ENCODE results near the gene CDSN. TPM values are rescaled to one million over a fixed set of nuclear protein-coding genes. Genes with fewer than 3 reads are reported as not detected.

The CDSN gene
- total and polyA plus RNA-seq, 2 donors (not counting 1 experiment from before 2014, with no cell fraction given): not detected

- TF ChIP-seq EZH2 (IDR thresholded peaks at IDR 0.05; ENCODE audit: low read length, missing control alignments): no peak
- TF ChIP-seq, protein P1, sequence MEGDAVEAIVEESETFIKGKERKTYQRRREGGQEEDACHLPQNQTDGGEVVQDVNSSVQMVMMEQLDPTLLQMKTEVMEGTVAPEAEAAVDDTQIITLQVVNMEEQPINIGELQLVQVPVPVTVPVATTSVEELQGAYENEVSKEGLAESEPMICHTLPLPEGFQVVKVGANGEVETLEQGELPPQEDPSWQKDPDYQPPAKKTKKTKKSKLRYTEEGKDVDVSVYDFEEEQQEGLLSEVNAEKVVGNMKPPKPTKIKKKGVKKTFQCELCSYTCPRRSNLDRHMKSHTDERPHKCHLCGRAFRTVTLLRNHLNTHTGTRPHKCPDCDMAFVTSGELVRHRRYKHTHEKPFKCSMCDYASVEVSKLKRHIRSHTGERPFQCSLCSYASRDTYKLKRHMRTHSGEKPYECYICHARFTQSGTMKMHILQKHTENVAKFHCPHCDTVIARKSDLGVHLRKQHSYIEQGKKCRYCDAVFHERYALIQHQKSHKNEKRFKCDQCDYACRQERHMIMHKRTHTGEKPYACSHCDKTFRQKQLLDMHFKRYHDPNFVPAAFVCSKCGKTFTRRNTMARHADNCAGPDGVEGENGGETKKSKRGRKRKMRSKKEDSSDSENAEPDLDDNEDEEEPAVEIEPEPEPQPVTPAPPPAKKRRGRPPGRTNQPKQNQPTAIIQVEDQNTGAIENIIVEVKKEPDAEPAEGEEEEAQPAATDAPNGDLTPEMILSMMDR (conservative IDR thresholded peaks at IDR 0.05 in 1 of 2, IDR thresholded peaks at IDR 0.05 in 1 of 2; ENCODE audit: low read depth in 1 of 2, low read length in 2 of 2): no peak
- H4K20me1 ChIP-seq (ENCODE audit: control insufficient read depth, extremely low read depth, insufficient read depth, low read length): no peaks in the 10 kb centered on the region
- no peak overlapping the region for H3K4me3 ChIP-seq (replicated peaks in 1 of 4; ENCODE audit: control extremely low read depth in 1 of 4, insufficient read depth in 1 of 4, low read depth in 3 of 4, low read length in 4 of 4)
- H3K27ac ChIP-seq (ENCODE audit: insufficient read depth, low read length): no peak overlapping the region
- no peak overlapping the region for H3K9ac ChIP-seq (ENCODE audit: insufficient read depth, low read length)
- peaks cover 15% of the 10 kb centered on the region for H3K79me2 ChIP-seq (ENCODE audit: control insufficient read depth, insufficient read depth, low read length)
- H3K36me3 ChIP-seq (ENCODE audit: control insufficient read depth, insufficient read depth, low read length): peaks cover 3% of the 10 kb centered on the region
- no peak overlapping the region for H3K4me2 ChIP-seq (ENCODE audit: extremely low read depth, insufficient read depth, low read length)
- H3K9me3 ChIP-seq (ENCODE audit: control insufficient read depth, insufficient read depth, low read depth, low read length): no peaks in the 10 kb centered on the region
- H2AFZ ChIP-seq (ENCODE audit: low read length): no peak overlapping the region
- H3K27me3 ChIP-seq (ENCODE audit: control insufficient read depth, insufficient read depth, low read length): no peaks in the 10 kb centered on the region
- DNase-seq (ENCODE audit: low read depth in 2 of 2): peak in 1 of 2 donors; percentile 28
- H3K4me1 ChIP-seq (ENCODE audit: control insufficient read depth, extremely low read depth, insufficient read depth, low read length): peaks cover 9% of the 10 kb centered on the region
Observed at GRCh38 chr6:31163922-31164321, 43.7 kb upstream of the CDSN start.

DNA sequence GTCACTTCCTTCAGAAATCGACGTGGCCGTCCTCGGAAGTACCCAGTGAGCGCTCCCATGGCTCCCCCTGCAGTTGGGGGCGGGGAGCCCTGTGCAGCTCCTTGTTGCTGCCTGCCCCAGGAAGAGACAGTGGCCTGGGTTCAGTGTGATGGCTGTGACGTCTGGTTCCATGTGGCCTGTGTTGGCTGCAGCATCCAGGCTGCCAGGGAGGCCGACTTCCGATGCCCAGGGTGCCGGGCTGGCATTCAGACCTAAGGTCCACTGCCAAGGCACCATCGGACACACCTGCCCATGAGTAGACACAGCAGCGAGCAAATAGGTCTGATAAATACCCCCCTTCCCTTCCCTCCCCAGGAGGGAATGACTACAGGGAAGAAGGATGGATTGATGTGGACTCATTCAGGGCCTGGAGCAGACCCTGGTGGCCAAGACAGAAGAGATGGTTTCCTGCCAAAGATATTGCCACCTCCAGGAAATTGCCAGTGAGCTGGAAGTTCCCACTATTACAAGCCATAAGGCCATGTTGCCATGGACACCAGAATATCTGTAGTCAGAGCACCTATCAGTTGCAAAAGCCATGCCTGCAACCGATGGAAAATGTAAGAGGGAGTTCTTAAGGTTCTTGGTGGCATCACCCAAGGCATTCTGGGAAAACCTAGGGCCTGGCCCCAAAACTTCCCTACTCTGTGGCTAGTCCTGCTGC is 42.4 kb upstream of the CDSN start:
- no peaks in the 10 kb centered on the region for H4K20me1 ChIP-seq (ENCODE audit: control insufficient read depth, extremely low read depth, insufficient read depth, low read length)
- no peak for TF ChIP-seq EZH2 (IDR thresholded peaks at IDR 0.05; ENCODE audit: low read length, missing control alignments)
- TF ChIP-seq, protein P1 (conservative IDR thresholded peaks at IDR 0.05 in 1 of 2, IDR thresholded peaks at IDR 0.05 in 1 of 2; ENCODE audit: low read depth in 1 of 2, low read length in 2 of 2): no peak
- H3K9me3 ChIP-seq (ENCODE audit: control insufficient read depth, insufficient read depth, low read depth, low read length): no peaks in the 10 kb centered on the region
- H3K9ac ChIP-seq (ENCODE audit: insufficient read depth, low read length): no peak overlapping the region
- H2AFZ ChIP-seq (ENCODE audit: low read length): no peak overlapping the region
- no peaks in the 10 kb centered on the region for H3K27me3 ChIP-seq (ENCODE audit: control insufficient read depth, insufficient read depth, low read length)
- H3K36me3 ChIP-seq (ENCODE audit: control insufficient read depth, insufficient read depth, low read length): peaks cover 3% of the 10 kb centered on the region
- DNase-seq (ENCODE audit: low read depth in 2 of 2): no peak
- H3K27ac ChIP-seq (ENCODE audit: insufficient read depth, low read length): no peak overlapping the region
- peaks cover 11% of the 10 kb centered on the region for H3K4me1 ChIP-seq (ENCODE audit: control insufficient read depth, extremely low read depth, insufficient read depth, low read length)
- H3K4me2 ChIP-seq (ENCODE audit: extremely low read depth, insufficient read depth, low read length): no peak overlapping the region
- no peak overlapping the region for H3K4me3 ChIP-seq (replicated peaks in 1 of 4; ENCODE audit: control extremely low read depth in 1 of 4, insufficient read depth in 1 of 4, low read depth in 3 of 4, low read length in 4 of 4)
- H3K79me2 ChIP-seq (ENCODE audit: control insufficient read depth, insufficient read depth, low read length): peaks cover 17% of the 10 kb centered on the region

- TF ChIP-seq, protein P1 (conservative IDR thresholded peaks at IDR 0.05 in 1 of 2, IDR thresholded peaks at IDR 0.05 in 1 of 2; ENCODE audit: low read depth in 1 of 2, low read length in 2 of 2): no peak
- TF ChIP-seq EZH2 (IDR thresholded peaks at IDR 0.05; ENCODE audit: low read length, missing control alignments): no peak
- no peak for DNase-seq (ENCODE audit: low read depth in 2 of 2)
- Histone ChIP-seq H4K20me1 (ENCODE audit: control insufficient read depth, extremely low read depth, insufficient read depth, low read length) (no peaks in the 10 kb centered on the region), H3K36me3 (ENCODE audit: control insufficient read depth, insufficient read depth, low read length) (peaks cover 3% of the 10 kb centered on the region), H3K9ac (ENCODE audit: insufficient read depth, low read length) (no peak overlapping the region), H3K4me3 (replicated peaks in 1 of 4; ENCODE audit: control extremely low read depth in 1 of 4, insufficient read depth in 1 of 4, low read depth in 3 of 4, low read length in 4 of 4) (no peak overlapping the region), H3K4me1 (ENCODE audit: control insufficient read depth, extremely low read depth, insufficient read depth, low read length) (peaks cover 11% of the 10 kb centered on the region), H3K27me3 (ENCODE audit: control insufficient read depth, insufficient read depth, low read length) (no peaks in the 10 kb centered on the region), H3K9me3 (ENCODE audit: control insufficient read depth, insufficient read depth, low read depth, low read length) (no peaks in the 10 kb centered on the region), H3K79me2 (ENCODE audit: control insufficient read depth, insufficient read depth, low read length) (peaks cover 23% of the 10 kb centered on the region), H2AFZ (ENCODE audit: low read length) (no peak overlapping the region), H3K4me2 (ENCODE audit: extremely low read depth, insufficient read depth, low read length) (no peak overlapping the region), H3K27ac (ENCODE audit: insufficient read depth, low read length) (no peak overlapping the region)
Observed at GRCh38 chr6:31161216-31162126, 41.2 kb upstream of the CDSN start.
